GM21717 (cell line): ENCODE results near the gene IQGAP2.

Source experiments
- ATAC-seq: cut with Tn5 transposase; IDR thresholded peaks from one replicate; pipeline ENCODE4 v1.9.1; 2021; ENCODE audit warnings: mild to moderate bottlenecking, moderate library complexity; ENCODE audit not compliant: unreplicated experiment

The IQGAP2 gene

DNA sequence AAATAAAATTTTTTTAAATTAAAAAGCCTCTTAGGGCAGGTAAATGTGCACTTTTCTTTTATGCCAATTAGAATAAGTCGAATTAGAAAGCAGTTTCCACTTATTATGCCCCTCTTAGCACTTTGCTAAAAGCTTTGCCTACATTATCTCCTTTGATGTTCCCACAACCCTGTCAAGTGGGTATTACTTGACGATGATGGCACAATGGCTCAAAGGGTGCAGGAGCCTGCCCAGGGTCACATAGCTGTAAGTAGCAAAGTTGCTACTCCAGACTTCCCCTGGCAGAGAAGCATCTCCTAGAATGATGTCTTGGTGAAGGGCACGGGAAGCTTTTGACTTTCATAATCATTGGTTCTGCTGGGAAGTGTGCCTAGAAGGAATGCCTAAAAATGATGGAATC lies 18.4 kb upstream of the IQGAP2 start:
- ATAC-seq, result no peak

DNA sequence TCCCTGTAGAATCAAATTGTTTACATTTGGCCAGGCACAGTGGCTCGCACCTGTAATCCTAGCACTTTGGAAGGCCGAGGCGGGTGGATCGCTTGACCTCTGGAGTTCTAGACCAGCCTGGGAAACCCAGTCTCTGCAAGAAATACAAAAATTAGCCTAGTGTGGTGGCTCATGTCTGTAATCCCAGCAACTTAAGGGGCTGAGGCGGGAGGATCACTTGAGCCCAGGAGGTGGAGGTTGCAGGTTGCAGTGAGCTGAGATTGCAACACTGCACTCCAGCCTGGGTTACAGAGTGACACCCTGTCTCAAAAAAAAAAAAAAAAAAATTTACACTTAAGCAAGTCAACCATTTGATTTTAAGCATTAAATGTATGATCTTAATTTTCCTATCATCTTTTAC lies 17.5 kb upstream of the IQGAP2 start:
- no peak for ATAC-seq

DNA sequence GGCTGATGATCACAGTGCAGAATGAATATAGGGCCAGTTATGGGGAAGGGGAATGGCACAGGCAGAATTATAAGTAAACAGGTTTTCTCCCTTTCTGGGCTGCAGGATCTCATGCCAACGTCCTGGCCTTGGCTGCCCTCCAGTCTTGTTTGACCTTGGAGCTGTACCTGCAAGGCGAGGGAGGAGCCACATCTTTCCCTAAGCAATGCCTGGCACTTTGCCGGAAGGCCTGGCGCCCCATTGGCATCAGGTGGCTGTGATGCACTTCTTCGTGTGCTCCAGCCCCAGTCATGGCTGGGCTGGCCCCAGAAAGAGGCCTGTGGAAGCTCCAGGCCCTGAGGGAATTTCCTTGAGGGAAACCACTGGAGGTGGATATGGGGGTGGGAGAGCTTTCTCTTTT lies 16.7 kb upstream of the IQGAP2 start:
- ATAC-seq, result no peak

DNA sequence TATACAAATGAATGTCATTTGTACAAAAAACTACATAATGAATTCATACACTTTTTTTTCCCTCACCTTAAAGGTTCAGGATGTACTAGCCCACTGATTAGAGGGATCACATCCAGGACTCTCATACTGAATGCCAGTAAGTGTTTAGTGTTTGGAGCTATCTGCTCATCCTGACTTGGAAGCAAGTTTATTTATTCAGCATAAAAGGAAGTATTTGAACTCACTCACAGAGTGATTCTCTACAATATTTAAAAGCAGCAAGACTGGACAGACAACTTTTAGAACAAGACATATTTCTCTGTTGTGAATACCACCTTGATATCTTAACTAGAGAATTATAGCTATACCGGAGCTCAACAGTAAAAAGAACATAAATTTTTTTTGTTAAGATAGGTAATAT lies 14.8 kb upstream of the IQGAP2 start:
- ATAC-seq, result no peak

DNA sequence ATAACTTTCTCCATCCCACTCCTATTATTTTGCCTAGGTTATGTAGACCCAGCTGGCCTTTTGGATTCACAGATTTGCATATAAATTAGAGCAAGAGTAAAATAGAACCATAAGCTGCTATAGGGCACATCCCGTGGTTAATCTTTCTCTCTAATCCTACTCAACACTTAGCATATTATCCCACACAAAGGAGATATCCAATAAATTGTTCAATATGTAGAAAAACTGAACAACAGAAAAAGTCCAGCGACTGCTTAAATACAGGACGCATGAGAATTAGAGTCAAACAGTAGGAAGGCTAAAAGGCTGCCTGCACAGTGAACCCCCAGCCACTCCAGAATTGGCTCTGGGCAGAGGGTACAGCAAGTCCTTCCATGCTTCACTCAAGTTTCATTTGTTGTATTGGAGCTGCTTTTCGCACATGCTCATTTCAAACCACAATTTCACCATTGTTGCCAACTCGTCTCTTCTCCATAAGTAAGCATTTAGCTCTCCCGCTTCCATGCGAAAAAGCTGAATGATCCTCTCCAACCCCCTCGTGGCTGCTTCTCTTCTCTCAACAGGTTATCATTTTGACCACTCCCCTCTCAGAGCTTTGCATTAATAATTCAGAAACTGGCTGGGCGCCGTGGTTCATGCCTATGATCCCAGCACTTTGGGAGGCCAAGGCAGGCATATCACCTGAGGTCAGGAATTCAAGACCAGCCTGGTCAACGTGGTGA lies 14.1 kb upstream of the IQGAP2 start:
- ATAC-seq, result no peak

DNA sequence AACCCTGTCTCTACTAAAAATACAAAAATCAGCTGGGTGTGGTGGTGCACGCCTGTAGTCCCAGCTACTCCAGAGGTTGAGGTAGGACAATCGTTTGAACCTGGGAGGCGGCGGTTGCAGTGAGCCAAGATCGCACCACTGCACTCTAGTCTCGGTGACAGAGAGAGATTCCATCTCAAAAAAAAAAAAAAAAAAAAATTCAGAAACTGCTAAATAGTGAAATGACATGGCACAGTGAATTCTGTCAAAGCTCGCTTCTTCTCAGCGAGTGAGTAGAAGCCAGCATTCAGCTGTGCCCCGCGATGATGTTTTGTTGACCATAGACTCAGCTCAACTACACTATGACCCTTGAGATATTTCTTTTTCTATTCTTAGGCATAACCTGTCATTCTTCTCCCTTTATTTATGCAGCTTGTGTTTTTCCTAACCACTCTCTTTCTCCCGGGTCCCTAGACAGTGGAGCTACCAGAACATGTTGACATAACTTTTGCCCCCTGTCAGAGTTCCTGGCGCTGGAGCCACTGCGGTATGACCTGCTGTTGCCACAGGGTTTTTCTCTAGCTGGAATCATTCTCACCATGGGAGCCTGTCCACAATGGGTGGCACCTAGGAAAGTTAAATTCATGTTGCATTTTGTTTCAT lies 13.5 kb upstream of the IQGAP2 start:
- no peak for ATAC-seq

DNA sequence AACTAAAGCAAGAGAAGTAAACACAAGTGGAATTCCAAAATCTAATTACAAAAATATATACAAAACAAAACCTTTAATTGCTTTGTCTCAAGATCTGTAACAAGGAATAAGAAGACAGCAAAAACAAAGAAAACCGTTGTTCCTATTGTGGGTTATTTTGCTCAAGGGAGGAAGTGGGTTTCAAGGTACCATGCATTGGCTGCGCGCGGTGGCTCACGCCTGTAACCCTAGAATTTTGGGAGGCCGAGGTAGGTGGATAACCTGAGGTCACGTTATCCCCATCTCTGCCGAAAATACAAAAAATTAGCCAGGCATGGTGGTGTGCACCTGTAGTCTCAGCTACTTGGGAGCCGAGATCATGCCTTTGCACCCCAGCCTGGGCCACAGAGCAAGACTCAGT lies 12.1 kb upstream of the IQGAP2 start:
- ATAC-seq, result no peak

DNA sequence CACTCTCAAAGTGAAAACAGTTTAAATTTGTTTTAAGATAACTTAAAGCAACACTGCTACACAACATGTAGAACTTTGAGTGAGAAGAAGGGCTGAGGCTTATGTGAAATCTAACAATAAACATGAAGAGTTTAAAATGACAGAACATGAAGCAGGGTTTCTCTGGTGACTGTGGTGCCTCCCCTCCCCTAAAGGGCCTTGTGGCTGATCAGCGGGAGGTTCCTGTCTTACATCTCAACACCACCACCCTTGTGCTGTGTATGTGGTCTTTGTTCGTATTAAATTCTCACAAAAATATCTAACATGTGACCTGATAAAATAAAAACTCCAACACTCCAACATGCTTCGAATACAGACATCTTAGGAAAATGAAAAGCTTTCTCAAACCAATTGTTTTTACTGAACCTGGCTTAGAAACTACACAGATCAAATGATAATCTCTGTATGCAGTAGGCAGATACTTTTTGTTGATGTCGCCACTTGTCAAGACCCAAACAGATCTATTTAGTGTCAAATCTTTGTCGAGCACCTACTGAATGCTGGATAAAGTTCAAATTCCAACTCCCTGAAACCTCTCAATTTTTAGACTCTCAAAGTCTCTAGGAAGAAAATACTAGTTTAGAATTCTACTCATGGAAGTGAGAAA lies 9.9 kb upstream of the IQGAP2 start:
- ATAC-seq, result no peak

DNA sequence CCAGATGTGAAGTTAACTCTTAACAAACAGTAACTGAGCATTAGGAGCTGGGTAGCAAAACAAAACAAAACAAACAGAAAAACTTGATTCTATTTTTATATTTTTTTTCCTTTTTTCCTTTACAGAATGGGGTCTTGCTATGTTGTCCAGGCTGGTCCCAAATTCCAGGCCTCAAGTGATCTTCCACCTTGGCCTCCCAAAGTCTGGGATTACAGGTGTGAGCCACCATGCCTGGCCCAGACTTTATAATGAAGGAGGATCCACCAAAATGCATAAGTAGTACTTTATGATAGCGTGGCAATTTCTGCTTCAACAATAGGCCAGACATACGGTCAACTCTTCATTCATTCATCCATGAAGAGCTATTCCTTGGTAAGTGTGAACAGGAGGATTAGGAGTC lies 5.9 kb upstream of the IQGAP2 start:
- no peak for ATAC-seq

DNA sequence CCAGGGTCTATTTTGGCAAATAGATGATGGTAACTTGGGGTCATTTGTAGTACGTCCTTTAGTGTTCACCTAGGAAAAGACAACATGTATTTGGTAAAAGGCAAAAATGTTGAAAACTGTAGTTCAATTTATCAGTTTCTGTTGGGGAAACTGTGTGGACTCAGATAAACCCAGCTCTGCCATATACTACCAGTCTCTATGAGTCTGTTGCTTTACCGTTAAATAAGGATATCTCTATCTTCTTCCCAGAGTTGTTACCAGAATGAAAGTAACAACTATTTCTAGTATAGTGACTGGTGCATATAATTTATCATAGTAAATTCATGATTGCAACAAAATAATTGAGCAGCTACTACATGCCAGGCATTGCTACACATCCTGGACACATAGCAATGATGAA lies 3.8 kb upstream of the IQGAP2 start:
- ATAC-seq, result no peak

DNA sequence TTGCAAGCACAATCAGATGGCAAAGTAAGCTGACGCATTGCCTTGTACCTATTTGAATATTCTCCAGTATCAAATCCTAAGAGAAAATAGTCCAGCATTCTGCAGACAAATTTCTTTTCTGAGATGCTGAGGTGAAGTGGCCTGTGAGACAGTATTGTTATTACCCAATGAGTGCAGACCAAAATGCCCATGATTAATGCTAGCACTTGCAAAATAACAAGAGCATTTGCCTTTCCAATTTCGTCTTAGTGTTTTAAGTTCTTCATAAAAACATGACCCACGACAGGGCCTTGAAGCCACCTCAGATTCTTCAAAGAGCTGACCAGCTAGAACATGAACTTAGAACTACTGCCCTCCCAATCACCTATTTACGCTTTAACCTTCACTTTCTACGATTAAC lies 2.6 kb upstream of the IQGAP2 start:
- no peak for ATAC-seq

DNA sequence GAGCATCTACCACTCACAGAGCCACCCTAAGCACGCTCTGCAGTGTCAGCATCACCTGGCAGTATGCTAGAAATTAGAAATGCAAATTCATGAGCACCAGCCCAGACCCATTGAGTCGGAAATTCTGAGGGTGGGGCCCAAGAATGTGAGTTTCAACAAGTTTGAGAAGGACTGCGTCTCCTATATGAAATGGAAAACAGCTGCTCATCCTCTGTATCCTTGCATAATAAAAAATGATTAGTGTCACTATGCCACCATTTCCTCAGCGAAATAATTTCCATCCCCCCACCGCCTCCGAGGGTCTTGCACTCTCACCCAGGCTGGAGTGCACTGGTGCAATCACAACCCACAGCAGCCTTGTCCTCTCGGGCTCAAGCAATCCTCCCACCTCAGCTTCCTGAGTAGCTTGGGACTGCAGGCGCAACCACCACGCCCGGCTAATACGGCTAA lies 1.3 kb upstream of the IQGAP2 start:
- ATAC-seq, result peak; percentile 29

DNA sequence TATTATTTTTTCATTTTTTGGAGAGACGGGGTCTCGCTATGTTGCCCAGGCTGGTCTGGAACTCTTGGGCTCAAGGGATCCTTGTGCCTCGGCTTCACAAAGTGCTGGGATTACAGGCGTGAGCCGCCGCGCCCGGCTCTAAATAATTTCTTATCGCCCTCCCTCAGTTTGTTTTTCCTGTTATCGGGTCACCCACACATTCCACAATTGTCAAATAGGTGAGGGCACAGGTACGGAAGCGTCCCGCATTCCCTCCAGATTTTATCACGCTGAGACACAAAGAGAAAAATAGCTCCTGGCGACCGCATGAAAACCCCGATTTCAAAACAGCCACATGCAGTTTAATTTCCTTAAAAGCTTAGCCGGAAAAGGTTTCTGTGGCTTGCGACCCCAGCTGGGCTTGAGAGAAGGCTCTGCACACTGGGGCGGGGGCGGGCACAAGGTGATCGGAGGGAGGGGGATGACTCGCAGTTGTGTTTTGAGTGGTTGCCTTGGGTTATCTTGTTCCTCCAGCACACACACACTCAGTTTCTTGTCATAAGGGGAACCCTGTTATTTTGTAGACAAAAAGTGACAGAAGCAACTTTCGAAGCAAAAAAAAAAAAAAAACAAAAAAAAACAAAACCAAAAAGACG lies 717 bp upstream of the IQGAP2 start:
- ATAC-seq, result peak; percentile 40

DNA sequence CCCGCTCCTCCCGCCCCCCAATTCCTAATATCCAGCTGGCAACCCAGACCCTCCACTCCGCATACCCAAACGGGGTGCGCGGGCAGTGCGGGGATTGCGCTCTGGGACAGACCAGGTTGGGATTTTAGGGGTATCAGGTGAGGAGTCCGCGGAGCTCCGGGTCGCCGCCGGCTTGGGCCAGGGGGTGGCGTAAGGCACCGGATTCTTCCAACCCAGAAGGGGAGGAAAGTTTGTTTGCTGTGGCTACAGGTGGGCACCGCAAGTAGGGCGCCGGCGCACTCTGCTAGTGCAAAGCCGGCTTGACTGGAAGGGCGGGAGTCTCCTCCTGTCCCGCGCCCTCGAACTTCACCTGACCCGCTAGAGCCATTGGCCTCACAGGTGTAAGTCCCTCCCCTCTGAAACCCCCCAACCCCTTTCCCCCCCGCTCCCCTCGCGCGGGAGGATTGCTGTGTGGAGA lies 709 bp downstream of the IQGAP2 start:
- peak; percentile 15 for ATAC-seq

DNA sequence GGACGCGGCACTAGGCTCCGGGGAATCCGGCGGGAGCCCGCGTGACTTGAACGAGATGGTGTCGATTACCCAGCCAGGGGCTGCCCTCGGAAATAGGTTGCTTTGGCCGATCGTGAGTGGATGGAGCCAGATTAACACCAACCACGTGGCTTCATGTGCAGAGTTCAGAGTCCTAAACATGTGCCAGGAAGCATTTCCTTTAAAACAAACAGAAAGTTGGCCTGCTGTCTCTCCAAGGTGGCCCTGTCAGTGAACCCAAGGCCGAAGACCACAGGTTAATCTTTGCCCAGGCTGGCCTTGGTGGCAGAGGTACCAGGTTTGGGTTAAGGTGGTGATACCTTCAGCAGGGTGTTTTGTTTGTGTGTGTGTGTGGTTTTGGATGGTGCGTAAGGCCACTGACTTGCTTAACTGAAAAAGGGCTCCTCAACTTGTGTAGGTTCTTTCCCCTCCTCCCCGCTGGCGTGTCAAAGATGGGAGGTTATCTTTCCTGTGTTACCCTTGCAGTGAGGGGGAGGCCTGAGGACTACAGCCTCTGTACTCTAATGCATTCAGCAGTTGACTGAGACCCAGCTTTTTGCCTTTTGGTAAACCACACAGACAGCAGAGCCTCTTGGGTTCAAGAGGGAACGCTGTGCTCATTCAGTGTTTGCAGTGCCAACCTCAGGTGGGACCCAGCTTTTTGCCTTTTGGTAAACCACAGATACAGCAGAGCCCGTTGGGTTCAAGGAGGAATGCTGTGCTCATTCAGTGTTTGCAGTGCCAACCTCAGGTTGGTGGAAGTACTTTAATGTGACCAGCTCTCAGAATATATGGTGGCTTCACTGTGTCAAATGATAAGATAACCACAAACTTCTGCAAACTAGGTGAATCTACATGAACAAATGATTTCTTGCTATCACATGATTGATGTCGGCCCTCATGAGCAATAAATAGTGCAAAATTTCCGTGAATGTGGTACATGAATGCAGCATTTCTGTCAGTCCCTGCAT lies 1.4 kb downstream of the IQGAP2 start:
- ATAC-seq, result peak; percentile 15

DNA sequence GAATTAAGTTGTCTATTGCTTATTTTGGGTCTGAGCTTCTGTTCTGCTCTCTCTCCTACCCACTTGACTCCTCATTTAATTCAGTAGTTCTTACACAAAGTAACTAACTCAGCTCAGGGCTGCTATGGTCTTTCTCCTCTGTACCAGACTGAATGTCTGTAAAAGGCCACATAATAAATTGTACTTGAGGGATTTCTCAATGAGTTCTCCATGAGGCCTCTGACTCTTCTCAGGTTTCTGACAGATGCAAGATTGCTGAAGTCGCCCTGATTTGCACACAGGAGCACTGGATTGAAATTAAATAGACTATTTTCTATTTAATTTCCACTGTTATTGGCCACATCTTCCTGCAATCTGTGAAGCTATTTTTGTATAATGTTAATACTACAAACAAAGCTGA lies 2.9 kb downstream of the IQGAP2 start:
- no peak for ATAC-seq

DNA sequence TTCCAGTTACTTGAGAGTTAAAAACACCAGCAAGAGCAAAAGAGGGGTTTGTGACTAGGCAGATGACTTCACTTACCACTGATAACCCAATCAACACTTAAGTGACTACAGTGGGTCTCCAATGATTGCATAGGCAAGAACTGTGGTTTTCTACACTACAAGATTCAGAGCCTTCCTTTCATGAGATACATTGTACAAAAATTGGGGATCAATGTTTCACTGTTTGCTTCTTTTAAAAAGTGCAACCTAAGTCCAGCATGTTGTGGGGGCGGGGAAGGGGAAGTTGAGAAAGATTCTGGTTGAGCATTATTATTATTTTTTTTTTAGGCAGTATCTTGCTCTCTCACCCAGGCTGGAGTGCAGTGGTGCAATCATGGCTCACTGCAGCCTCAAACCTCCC lies 3.6 kb downstream of the IQGAP2 start:
- ATAC-seq, result no peak

DNA sequence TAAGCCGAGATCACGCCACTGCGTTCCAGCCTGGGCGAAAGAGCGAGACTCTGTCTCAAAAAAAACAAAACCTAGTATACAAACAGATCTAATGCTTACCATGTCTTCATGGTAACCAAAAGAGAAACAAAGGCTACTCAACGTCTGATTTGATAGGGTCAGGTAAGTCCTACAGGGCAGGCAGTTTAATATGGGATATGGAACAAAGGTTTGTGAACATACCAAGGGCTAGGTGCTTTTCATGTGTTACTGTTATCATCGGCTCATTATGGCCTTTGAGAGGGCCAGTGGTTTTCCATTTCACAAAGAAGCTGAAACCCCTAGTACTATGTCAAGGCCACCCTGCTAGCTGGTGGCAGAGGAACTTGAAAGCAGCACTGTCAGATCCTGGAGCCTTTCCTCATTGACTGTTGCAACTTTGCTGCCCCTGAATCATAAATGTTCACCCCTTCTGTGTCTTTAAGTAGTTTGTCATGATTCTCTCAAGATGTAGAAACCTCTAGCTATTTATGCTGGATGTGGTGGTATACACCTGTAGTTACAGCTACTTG lies 5.1 kb downstream of the IQGAP2 start:
- no peak for ATAC-seq

DNA sequence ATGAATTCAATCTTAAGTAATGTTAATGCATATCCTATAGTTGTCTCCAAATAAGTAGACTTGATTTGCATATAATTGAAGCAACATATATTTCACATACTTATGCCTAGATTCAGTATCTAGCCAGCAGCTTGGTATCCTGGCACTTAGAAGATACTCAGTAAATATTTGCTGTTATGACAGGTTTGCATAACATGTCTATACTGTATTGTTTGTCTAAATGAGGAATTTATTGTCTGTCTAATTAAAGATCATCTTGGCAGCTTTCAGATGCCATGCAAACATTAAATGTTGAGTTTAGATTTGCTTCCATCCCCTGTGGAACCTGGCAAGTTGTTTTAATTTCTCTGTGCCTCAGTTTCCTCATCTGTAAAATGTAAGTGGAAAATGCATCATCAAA lies 9.4 kb downstream of the IQGAP2 start:
- ATAC-seq, result no peak

DNA sequence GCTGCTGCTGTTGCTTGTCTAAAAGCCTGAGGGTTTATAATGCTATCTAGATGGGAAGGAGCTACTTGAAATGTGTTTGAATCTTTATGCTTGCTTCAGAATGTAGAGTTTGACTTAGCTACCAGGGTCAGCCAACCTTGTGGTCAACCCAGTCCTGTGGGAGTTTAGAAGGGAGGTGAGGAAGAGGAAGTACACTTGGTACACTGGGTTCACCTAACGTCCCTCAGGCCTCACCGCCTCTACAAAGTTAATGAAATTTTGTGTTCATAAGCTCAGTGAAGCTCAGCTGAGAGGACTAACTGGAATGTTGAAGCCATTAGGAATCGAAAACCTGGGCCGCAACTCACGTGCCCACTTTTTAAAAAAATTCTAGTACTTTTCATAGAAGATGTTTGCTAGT lies 10.7 kb downstream of the IQGAP2 start:
- no peak for ATAC-seq
